Muscle layer of colon (tissue), 2 donors: ENCODE measurements around the gene HSBP1L1.
"Not testable (repeated sequence)": the region's sequence is repeated elsewhere in the genome, so short reads cannot be mapped to it uniquely, and the experiment has no call there.

ENCODE experiments used
- H3K27ac ChIP-seq: one replicate; pipeline ENCODE4 v1.7.0; 2013; ENCODE audit warnings: low read depth, mild to moderate bottlenecking, low read length, moderate library complexity
- H3K27me3 ChIP-seq, 2 donors: one replicate each; pipeline ENCODE4 v1.7.0; 2013; ENCODE audit warnings: low read length in 2 of 2, mild to moderate bottlenecking in 2 of 2; ENCODE audit not compliant: insufficient read depth in 2 of 2, control insufficient read depth in 1 of 2
- H3K36me3 ChIP-seq: one replicate; pipeline ENCODE4 v1.7.0; 2013; ENCODE audit warnings: mild to moderate bottlenecking, low read length; ENCODE audit not compliant: insufficient read depth
- H3K4me1 ChIP-seq: one replicate; pipeline ENCODE4 v1.7.0; 2013; ENCODE audit warnings: mild to moderate bottlenecking, low read length; ENCODE audit not compliant: insufficient read depth
- H3K4me3 ChIP-seq, 2 donors: one replicate each; pipeline ENCODE4 v1.7.0; 2013; ENCODE audit warnings: low read length in 2 of 2, low read depth in 1 of 2, mild to moderate bottlenecking in 1 of 2, moderate library complexity in 1 of 2
- H3K9ac ChIP-seq: one replicate; pipeline ENCODE4 v1.7.0; 2013; ENCODE audit warnings: low read length
- H3K9me3 ChIP-seq: one replicate; pipeline ENCODE4 v1.7.0; 2013; ENCODE audit warnings: mild to moderate bottlenecking, low read length
- donor health status: abdominal sarcoma.
- donor health status: Adenocarcinoma of cecum.

HSBP1L1 gene

GRCh38 chr18:79983793-79984192 lies 19.4 kb downstream of the HSBP1L1 start:
- Histone ChIP-seq H3K27me3 (no peaks in the 10 kb centered on the region), H3K36me3 (peaks cover 4% of the 10 kb centered on the region), H3K9ac (no peak overlapping the region), H3K9me3 (no peaks in the 10 kb centered on the region), H3K27ac (no peak overlapping the region), H3K4me3 (no peak overlapping the region), H3K4me1 (peaks cover 13% of the 10 kb centered on the region)

DNA sequence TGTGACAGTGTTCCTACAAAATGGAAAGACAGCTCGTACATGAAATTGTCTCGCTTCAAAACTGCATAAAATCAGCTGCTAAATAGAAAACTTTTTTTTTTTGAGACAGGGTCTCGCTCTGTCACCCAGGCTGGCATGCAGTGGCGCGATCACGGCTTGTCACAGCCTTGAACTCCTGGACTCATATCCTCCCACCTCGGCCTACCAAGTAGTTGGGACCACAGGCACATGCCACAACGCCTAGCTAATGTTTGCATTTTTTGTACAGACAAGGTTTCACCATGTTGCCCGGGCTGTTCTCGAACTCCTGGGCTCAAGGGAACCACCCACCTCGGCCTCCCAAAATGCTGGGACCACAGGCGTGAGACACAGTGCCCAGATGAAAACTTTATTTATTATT lies 20.7 kb downstream of the HSBP1L1 start:
- no peak overlapping the region for H3K27ac ChIP-seq
- H3K4me3 ChIP-seq, result no peak overlapping the region
- H3K9me3 ChIP-seq, result no peaks in the 10 kb centered on the region
- peaks cover 4% of the 10 kb centered on the region for H3K36me3 ChIP-seq
- H3K27me3 ChIP-seq, result no peaks in the 10 kb centered on the region
- H3K4me1 ChIP-seq, result peaks cover 17% of the 10 kb centered on the region
- H3K9ac ChIP-seq, result no peak overlapping the region

- Histone ChIP-seq H3K4me3 (peak overlapping the region in 1 of 2 donors; percentile 86), H3K9ac (peak overlapping the region; percentile 26), H3K9me3 (no peaks in the 10 kb centered on the region), H3K27ac (no peak overlapping the region), H3K4me1 (peaks cover 17% of the 10 kb centered on the region), H3K36me3 (peaks cover 4% of the 10 kb centered on the region), H3K27me3 (no peaks in the 10 kb centered on the region)
These were observed 22.3 kb downstream of the HSBP1L1 start for GRCh38 chr18:79986726-79987125.

- H3K36me3 ChIP-seq, result peaks cover 4% of the 10 kb centered on the region
- H3K9me3 ChIP-seq, result no peaks in the 10 kb centered on the region
- H3K4me3 ChIP-seq, result peak overlapping the region; percentile 59 to 86
- peak overlapping the region; percentile 98 for H3K27ac ChIP-seq
- no peaks in the 10 kb centered on the region for H3K27me3 ChIP-seq
- peaks cover 17% of the 10 kb centered on the region for H3K4me1 ChIP-seq
- H3K9ac ChIP-seq, result peak overlapping the region; percentile 26
These were observed 23.1 kb downstream of the HSBP1L1 start for GRCh38 chr18:79987566-79987965.

DNA sequence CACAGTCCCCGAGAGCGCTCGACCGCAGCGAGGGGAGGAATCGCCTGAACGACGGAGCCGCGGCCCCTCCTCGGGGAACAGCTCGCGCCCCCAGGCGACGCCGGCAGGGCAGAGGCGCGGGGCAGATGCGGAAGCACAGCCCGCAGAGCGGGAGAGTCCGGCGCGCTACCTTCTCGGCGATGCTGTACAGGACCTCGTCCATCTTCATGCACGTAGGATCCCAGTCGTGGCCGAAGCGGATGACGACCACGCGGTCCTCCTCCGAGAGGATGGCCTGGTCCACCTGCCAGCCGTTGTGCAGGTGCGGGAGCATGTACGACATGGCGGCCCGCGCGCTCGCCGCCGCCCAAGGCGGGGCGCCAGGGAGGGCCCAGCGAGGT lies 23.6 kb downstream of the HSBP1L1 start:
- peak overlapping the region; percentile 59 to 86 for H3K4me3 ChIP-seq
- no peaks in the 10 kb centered on the region for H3K9me3 ChIP-seq
- H3K4me1 ChIP-seq, result peaks cover 17% of the 10 kb centered on the region
- peak overlapping the region; percentile 26 for H3K9ac ChIP-seq
- no peaks in the 10 kb centered on the region for H3K27me3 ChIP-seq
- peak overlapping the region; percentile 98 for H3K27ac ChIP-seq
- H3K36me3 ChIP-seq, result peaks cover 4% of the 10 kb centered on the region

DNA sequence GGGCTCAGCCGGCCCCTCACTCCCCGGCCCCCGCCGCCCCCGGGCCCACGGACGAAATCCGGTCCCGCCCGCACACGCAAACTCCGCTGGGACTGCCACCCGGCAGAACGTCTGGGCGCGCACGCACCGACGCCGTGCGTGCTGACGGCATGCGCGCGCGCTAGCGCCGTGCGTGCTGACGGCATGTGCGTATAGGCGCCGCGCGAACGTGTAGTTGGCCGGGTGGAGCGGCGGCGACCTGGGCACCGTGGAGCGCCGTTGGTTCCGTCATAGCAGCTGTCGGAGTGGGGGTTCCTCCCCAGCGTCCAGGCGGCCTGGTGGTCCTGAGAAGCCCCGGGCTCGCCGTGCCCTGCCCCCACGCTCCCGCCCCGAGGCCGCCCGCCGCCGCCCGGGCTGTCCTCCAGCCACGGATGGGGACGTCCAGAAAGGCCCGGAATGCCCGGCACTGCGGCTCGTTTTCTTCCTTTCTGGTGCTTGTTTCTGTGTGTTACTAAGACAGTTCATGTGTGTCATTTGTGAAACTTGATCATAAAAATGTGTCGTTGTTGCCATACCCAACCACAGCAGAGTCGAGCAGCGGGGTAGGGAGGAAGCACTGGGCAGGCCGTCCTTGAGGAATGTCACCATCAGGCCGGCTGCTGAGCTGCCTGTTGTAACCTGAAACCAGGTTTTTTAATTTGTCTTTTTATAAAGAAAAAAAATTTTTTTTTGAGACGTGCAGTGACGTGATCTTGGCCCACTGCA lies 24.2 kb downstream of the HSBP1L1 start, which contains the start of gene TXNL4A:
Gene TXNL4A (minus strand): TSS at position 113 of the 744 bp plus-strand sequence. CDS start 171 bp downstream, outside the sequence.
- peaks cover 4% of the 10 kb centered on the region for H3K36me3 ChIP-seq
- peak within 1 kb of the TSS; percentile 98 for H3K27ac ChIP-seq
- no peaks in the 10 kb centered on the region for H3K9me3 ChIP-seq
- peak within 1 kb of the TSS; percentile 94 for H3K9ac ChIP-seq
- peaks cover 17% of the 10 kb centered on the region for H3K4me1 ChIP-seq
- H3K27me3 ChIP-seq, result no peaks in the 10 kb centered on the region
- peak within 1 kb of the TSS; percentile 59 to 86 for H3K4me3 ChIP-seq

DNA sequence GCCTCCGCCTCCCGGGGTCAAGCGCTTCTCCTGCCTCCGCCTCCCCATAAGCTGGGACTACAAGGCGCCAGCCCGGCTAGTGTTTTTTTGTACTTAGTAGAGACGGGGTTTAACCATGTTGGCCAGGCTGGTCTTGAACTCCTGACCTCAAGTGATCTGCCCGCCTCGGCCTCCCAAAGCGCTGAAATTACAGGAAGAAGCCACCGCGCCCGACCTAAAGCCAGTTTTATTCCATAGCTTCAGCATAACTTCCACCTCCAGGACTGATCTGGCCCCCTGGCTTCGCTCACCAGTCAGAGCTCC lies 24.7 kb downstream of the HSBP1L1 start:
- Histone ChIP-seq H3K27ac (peak overlapping the region; percentile 98), H3K27me3 (no peaks in the 10 kb centered on the region), H3K4me1 (peaks cover 17% of the 10 kb centered on the region), H3K36me3 (peaks cover 4% of the 10 kb centered on the region), H3K9me3 (no peaks in the 10 kb centered on the region), H3K9ac (peak overlapping the region; percentile 94), H3K4me3 (peak overlapping the region; percentile 59 to 86)

DNA sequence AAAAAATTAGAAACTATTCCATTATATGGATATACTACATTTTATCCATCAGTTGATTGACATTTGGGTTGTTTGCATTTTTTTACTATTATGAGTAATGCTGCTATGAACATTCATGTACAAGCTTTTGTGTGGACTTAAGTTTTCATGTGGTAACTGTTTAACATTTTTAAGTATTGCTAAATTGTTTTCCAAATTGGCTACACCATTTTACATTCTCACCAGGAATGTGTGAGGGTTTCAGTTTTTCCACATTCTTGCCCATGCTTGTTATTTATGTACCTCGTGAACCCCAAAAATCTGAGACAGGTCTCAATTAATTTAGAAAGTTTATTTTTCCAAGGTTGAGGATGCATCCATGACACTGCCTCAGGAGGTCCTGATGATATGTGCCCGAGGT lies 27.1 kb downstream of the HSBP1L1 start:
- Histone ChIP-seq H3K27me3 (no peaks in the 10 kb centered on the region), H3K9me3 (no peaks in the 10 kb centered on the region), H3K9ac (no peak overlapping the region), H3K4me3 (no peak overlapping the region), H3K27ac (no peak overlapping the region), H3K4me1 (peaks cover 16% of the 10 kb centered on the region), H3K36me3 (no peaks in the 10 kb centered on the region)

GRCh38 chr18:79999701-80000100 lies 35.3 kb downstream of the HSBP1L1 start:
- not testable (repeated sequence) for H3K9me3 ChIP-seq, H3K4me3 ChIP-seq, H3K4me1 ChIP-seq, H3K36me3 ChIP-seq, H3K27ac ChIP-seq, H3K27me3 ChIP-seq, H3K9ac ChIP-seq

GRCh38 chr18:80000877-80001276 lies 36.4 kb downstream of the HSBP1L1 start:
- H3K27me3 ChIP-seq, result no peaks in the 10 kb centered on the region
- no peak overlapping the region for H3K27ac ChIP-seq
- H3K9me3 ChIP-seq, result no peaks in the 10 kb centered on the region

GRCh38 chr18:80002468-80002867 lies 38.0 kb downstream of the HSBP1L1 start:
- Histone ChIP-seq H3K27me3 (no peaks in the 10 kb centered on the region), H3K9me3 (no peaks in the 10 kb centered on the region), H3K36me3 (no peaks in the 10 kb centered on the region), H3K4me1 (no peaks in the 10 kb centered on the region), H3K4me3 (no peak overlapping the region), H3K27ac (no peak overlapping the region), H3K9ac (no peak overlapping the region)

More at GRCh38 chr18:80000877-80001276, 36.4 kb downstream of the HSBP1L1 start:
- H3K4me1 ChIP-seq, result no peaks in the 10 kb centered on the region
- H3K4me3 ChIP-seq, result no peak overlapping the region
- no peaks in the 10 kb centered on the region for H3K36me3 ChIP-seq
- H3K9ac ChIP-seq, result no peak overlapping the region
